HUES6 (cell line): ENCODE results near the gene PICALM.

ENCODE experiments used
- H3K27ac ChIP-seq: 2 replicates; pipeline ENCODE4 v1.7.0; 2013; ENCODE audit warnings: low read depth, mild to moderate bottlenecking, low read length, inconsistent platforms
- H3K27me3 ChIP-seq: 2 replicates; pipeline ENCODE4 v1.6.1; 2013; ENCODE audit warnings: low read length; ENCODE audit not compliant: control insufficient read depth, insufficient read depth
- H3K36me3 ChIP-seq: 2 replicates; pipeline ENCODE4 v1.6.1; 2013; ENCODE audit warnings: low read length; ENCODE audit not compliant: control insufficient read depth, insufficient read depth
- H3K4me1 ChIP-seq: 2 replicates; pipeline ENCODE4 v1.6.1; 2013; ENCODE audit warnings: low read length; ENCODE audit not compliant: control insufficient read depth, insufficient read depth
- H3K4me3 ChIP-seq: 2 replicates; pipeline ENCODE4 v1.5.1; 2013; ENCODE audit warnings: low read depth, low read length
- H3K9ac ChIP-seq: one replicate; pipeline ENCODE4 v1.6.1; 2013; ENCODE audit warnings: mild to moderate bottlenecking, low read length
- H3K9me3 ChIP-seq: 2 replicates; pipeline ENCODE4 v1.6.1; 2013; ENCODE audit warnings: low read depth, low read length; ENCODE audit not compliant: control insufficient read depth, insufficient read depth

PICALM gene

GRCh38 chr11:86046116-86046515 is 22.8 kb downstream of the PICALM start:
- Histone ChIP-seq H3K9me3 (no peaks in the 10 kb centered on the region), H3K36me3 (no peaks in the 10 kb centered on the region), H3K27ac (no peak overlapping the region), H3K9ac (no peak overlapping the region), H3K4me1 (peaks cover 18% of the 10 kb centered on the region), H3K4me3 (no peak overlapping the region), H3K27me3 (no peaks in the 10 kb centered on the region)

- no peaks in the 10 kb centered on the region for H3K36me3 ChIP-seq
- H3K9me3 ChIP-seq: no peaks in the 10 kb centered on the region
- no peaks in the 10 kb centered on the region for H3K27me3 ChIP-seq
- no peak overlapping the region for H3K4me3 ChIP-seq
- H3K4me1 ChIP-seq: peaks cover 18% of the 10 kb centered on the region
- H3K9ac ChIP-seq: no peak overlapping the region
- H3K27ac ChIP-seq: no peak overlapping the region
Measured at GRCh38 chr11:86043765-86044503, 24.9 kb downstream of the PICALM start.

GRCh38 chr11:86041975-86042378 is 26.9 kb downstream of the PICALM start:
- Histone ChIP-seq H3K36me3 (peaks cover 3% of the 10 kb centered on the region; the same call in 1 of the 2 replicates), H3K9ac (no peak overlapping the region), H3K4me1 (peaks cover 18% of the 10 kb centered on the region), H3K27ac (no peak overlapping the region; the same call in 1 of the 2 replicates), H3K27me3 (no peaks in the 10 kb centered on the region), H3K4me3 (no peak overlapping the region), H3K9me3 (no peaks in the 10 kb centered on the region)

GRCh38 chr11:86040919-86041850 is 27.7 kb downstream of the PICALM start:
- H3K4me1 ChIP-seq: peaks cover 18% of the 10 kb centered on the region
- H3K9me3 ChIP-seq: no peaks in the 10 kb centered on the region
- H3K9ac ChIP-seq: no peak overlapping the region
- H3K27me3 ChIP-seq: no peaks in the 10 kb centered on the region
- no peak overlapping the region for H3K4me3 ChIP-seq
- H3K36me3 ChIP-seq: peaks cover 3% of the 10 kb centered on the region; the same call in 1 of the 2 replicates
- no peak overlapping the region; the same call in 1 of the 2 replicates for H3K27ac ChIP-seq

GRCh38 chr11:86039094-86039493 is 29.8 kb downstream of the PICALM start:
- Histone ChIP-seq H3K4me1 (peaks cover 24% of the 10 kb centered on the region), H3K27ac (no peak overlapping the region), H3K4me3 (no peak overlapping the region), H3K36me3 (peaks cover 3% of the 10 kb centered on the region; the same call in 1 of the 2 replicates), H3K9ac (no peak overlapping the region), H3K27me3 (no peaks in the 10 kb centered on the region), H3K9me3 (no peaks in the 10 kb centered on the region)

GRCh38 chr11:86037743-86038142 is 31.1 kb downstream of the PICALM start:
- Histone ChIP-seq H3K9me3 (no peaks in the 10 kb centered on the region), H3K36me3 (peaks cover 3% of the 10 kb centered on the region; the same call in 1 of the 2 replicates), H3K4me1 (peaks cover 22% of the 10 kb centered on the region), H3K27ac (no peak overlapping the region), H3K27me3 (no peaks in the 10 kb centered on the region), H3K4me3 (no peak overlapping the region), H3K9ac (no peak overlapping the region)

GRCh38 chr11:86035920-86036319 is 33.0 kb downstream of the PICALM start:
- Histone ChIP-seq H3K4me3 (no peak overlapping the region), H3K4me1 (peaks cover 14% of the 10 kb centered on the region; the same call in 1 of the 2 replicates), H3K27me3 (no peaks in the 10 kb centered on the region), H3K9ac (no peak overlapping the region), H3K36me3 (peaks cover 14% of the 10 kb centered on the region), H3K27ac (no peak overlapping the region), H3K9me3 (no peaks in the 10 kb centered on the region)

- H3K27me3 ChIP-seq: no peaks in the 10 kb centered on the region
- H3K4me3 ChIP-seq: no peak overlapping the region
- no peak overlapping the region for H3K9ac ChIP-seq
- H3K4me1 ChIP-seq: peaks cover 14% of the 10 kb centered on the region; the same call in 1 of the 2 replicates
- no peak overlapping the region for H3K27ac ChIP-seq
- H3K9me3 ChIP-seq: no peaks in the 10 kb centered on the region
- peaks cover 21% of the 10 kb centered on the region for H3K36me3 ChIP-seq
Measured at GRCh38 chr11:86035164-86035563, 33.7 kb downstream of the PICALM start.

- Histone ChIP-seq H3K36me3 (peaks cover 26% of the 10 kb centered on the region), H3K27me3 (no peaks in the 10 kb centered on the region), H3K9ac (no peak overlapping the region), H3K27ac (no peak overlapping the region), H3K9me3 (no peaks in the 10 kb centered on the region), H3K4me3 (no peak overlapping the region), H3K4me1 (peaks cover 14% of the 10 kb centered on the region; the same call in 1 of the 2 replicates)
Measured at GRCh38 chr11:86034710-86035109, 34.2 kb downstream of the PICALM start.

- H3K27me3 ChIP-seq: no peaks in the 10 kb centered on the region
- peaks cover 72% of the 10 kb centered on the region for H3K36me3 ChIP-seq
- no peaks in the 10 kb centered on the region for H3K9me3 ChIP-seq
- no peak overlapping the region for H3K27ac ChIP-seq
- H3K4me3 ChIP-seq: no peak overlapping the region
- no peak overlapping the region for H3K9ac ChIP-seq
- H3K4me1 ChIP-seq: no peaks in the 10 kb centered on the region
Measured at GRCh38 chr11:86021377-86021776, 47.5 kb downstream of the PICALM start.

- peaks cover 71% of the 10 kb centered on the region for H3K36me3 ChIP-seq
- H3K4me3 ChIP-seq: no peak overlapping the region
- H3K9me3 ChIP-seq: no peaks in the 10 kb centered on the region
- no peak overlapping the region for H3K9ac ChIP-seq
- no peak overlapping the region for H3K27ac ChIP-seq
- H3K27me3 ChIP-seq: no peaks in the 10 kb centered on the region
- H3K4me1 ChIP-seq: no peaks in the 10 kb centered on the region
Measured at GRCh38 chr11:86018249-86018648, 50.6 kb downstream of the PICALM start.
